Testis (tissue), 2 donors: ENCODE results near the gene MX1.

Experiments
- POLR2A ChIP-seq: fragments of 450-650 bp; IDR thresholded peaks from one replicate; pipeline ENCODE4 v1.6.1; 2017; ENCODE audit warnings: antibody characterized with exemption, mild to moderate bottlenecking, moderate library complexity
- TF ChIP-seq, protein P1 (sequence below), 3 experiments: fragments of 450-650 bp in 2 of 3; fragments of 200-600 bp in 1 of 3; sonication (generic) in 1 of 3; IDR thresholded peaks; one replicate each; pipeline ENCODE4 v1.5.1; 2016 to 2019; ENCODE audit warnings: antibody characterized with exemption in 3 of 3, mild to moderate bottlenecking in 2 of 3, moderate library complexity in 1 of 3

DNA sequence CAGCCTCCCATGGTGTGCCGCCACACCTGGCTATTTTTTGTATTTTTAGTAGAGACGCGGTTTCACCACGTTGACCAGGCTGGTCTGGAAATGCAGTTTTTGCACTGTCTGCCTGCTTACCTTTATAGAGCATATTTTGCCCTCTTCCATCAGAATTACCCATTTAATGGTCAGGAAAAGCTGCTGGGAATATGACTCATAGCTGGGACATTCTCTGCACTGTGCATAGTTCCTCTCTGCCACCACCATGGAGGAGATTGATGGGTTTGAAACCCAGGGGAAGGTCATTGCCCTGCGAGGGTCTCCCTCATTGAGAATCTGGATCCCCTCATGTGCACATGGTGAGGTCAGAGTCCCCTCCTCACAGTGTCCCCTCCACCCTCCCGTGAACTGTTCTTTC is 32.1 kb downstream of the MX1 start:
- TF ChIP-seq, protein P1, sequence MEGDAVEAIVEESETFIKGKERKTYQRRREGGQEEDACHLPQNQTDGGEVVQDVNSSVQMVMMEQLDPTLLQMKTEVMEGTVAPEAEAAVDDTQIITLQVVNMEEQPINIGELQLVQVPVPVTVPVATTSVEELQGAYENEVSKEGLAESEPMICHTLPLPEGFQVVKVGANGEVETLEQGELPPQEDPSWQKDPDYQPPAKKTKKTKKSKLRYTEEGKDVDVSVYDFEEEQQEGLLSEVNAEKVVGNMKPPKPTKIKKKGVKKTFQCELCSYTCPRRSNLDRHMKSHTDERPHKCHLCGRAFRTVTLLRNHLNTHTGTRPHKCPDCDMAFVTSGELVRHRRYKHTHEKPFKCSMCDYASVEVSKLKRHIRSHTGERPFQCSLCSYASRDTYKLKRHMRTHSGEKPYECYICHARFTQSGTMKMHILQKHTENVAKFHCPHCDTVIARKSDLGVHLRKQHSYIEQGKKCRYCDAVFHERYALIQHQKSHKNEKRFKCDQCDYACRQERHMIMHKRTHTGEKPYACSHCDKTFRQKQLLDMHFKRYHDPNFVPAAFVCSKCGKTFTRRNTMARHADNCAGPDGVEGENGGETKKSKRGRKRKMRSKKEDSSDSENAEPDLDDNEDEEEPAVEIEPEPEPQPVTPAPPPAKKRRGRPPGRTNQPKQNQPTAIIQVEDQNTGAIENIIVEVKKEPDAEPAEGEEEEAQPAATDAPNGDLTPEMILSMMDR (IDR thresholded peaks at IDR 0.05), result no peak
- TF ChIP-seq POLR2A, result no peak
